ENCODE data around the gene SLC2A2.
"Not testable (repeated sequence)": the region's sequence is repeated elsewhere in the genome, so short reads cannot be mapped to it uniquely, and the experiment has no call there.

The SLC2A2 gene

DNA sequence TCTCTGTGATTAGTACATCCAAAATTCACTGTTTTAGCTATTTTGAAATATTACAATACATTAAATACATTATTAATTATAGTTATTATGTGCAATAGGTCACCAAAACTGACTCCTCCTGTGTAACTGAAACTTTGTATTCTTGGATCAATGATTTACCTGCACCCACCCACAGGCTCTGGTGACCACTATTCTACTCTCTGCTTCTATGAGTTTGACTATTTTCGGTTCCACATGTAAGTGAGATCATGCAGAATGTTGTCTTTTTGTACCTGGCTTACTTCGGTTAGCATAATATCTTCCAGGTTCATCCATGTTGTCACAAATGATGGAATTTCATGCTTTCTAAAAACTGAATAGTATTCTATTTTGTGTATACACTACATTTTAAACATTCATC lies 43.8 kb downstream of the SLC2A2 start:
- DNase-seq, result no peak

DNA sequence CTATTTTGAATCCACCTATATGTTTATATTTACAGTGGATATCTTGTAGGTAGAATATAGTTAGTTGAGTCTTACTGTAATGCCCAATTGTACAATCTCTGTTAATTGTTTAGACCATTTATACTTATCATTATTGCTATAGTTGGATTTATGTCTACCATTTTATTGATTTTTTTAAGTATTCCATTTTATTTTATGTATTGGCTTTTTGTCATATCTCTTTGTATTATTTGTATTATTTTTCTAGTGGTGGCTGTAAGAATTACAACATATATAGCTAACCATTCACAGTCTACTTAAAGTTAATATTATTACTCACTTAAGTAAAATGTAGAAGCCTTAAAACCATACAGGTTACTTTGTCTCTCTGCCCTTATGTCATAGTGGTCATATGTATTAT lies 46.1 kb downstream of the SLC2A2 start:
- DNase-seq, result no peak

DNA sequence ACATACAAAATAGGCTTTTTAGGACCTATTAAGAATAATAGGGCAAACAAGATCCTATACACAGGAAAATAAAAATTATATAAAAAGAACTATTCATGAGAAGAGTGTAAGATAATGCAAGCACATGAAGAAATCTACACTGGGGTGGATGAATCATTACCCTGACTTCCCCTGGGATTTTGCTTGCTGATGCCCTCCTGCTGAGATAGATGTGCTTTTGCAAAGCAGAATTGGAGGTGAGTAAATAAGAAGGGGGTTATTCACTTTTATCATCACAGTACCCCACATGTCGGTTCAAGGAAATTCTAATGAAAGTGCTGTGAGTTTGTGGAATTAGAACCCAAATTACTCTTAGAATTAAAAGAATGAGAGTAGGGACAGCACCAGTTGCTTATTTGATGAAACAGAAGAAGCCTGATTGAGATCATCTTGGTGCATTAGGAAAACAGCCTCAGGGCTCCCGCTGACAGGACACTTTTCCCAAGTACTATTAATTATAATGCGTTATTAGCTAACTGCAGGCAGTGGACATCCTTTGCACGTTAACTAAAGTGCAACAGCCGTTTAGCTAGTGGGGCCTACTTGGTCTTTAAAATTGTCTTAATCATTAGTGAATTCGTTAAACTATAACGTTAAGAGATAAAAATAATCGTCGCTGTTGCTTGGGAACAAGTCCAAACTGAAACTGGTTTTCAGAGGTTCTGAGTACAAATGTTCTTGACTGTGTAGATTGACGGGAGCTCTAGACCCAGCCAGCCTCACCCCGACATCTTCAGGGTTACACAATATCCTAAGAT lies 48.4 kb downstream of the SLC2A2 start:
- DNase-seq, result no peak

DNA sequence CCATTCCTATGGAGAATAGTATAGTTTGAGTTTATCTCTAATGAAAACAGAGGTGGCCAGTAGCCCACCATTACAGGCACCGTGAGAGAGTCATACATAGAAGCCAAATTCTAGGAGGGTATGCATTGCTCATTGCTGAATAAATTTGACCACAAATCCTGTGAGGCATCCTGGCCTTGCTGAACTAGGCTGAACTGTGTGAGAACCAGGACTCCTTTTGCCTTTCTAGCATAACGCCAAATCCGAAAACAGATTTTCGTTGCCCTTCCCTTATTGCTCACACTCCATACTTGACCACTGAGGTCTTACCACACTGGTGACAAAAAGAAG lies 50.4 kb downstream of the SLC2A2 start:
- DNase-seq, result no peak

DNA sequence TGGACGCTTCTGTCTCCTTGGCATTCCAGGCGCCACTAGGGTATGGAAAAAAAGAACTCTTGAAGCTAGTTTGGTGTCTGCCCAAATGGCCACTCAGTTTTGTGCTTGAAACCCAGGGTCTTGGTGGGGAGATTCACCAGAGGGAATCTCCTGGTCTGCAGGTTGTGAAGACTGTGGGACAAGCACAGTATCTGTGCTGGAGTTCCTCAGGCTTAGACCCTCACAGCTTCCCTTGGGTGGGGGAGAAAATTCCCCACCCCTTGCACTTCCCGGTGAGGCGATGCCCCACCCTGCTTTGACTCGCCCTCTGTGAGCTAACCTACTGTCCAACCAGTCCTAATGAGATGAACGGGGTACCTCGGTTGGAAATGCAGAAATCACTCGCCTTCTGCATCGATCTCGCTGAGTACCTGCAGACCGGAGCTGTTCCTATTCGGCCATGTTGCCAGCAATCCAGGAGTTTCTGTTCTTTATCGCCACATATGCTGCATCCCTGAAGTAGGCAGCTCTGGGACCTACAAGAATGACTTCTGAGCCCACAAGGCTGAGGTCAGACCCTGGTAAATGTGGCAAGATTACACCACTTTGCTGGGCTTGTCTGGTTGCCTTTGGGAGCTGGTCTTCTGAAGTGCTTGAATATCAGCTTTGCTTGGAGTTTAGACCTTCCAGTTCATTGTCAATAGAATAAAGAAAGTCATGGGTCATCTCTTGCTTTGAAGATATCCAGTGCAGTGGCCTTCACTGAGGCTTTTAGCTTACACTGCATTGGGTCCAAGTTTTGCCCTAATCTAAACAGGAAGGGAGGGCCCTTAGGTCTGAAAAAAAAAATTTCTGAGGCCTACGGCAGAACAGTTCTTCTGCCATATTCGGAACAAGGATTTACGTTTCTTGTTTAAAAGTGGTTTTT lies 51.0 kb downstream of the SLC2A2 start:
- DNase-seq, result no peak

DNA sequence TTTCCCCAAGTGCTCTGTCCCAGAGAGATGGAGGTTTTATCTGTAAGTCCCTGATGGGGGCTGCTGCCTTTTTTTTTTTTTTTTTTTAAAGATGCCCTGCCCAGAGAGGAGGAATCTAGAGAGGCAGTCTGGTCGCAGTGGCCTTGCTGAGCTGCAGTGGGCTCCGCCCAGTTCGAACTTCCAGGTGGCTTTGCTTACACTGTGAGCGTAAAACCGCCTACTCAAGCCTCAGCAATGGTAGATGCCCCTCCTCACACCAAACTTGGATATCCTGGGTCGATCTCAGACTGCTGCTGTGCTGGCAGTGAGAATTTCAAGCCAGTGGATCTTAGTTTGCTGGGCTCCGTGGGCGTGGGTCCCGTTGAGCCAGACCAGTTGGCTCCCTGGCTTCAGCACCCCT lies 51.6 kb downstream of the SLC2A2 start:
- no peak for DNase-seq

DNA sequence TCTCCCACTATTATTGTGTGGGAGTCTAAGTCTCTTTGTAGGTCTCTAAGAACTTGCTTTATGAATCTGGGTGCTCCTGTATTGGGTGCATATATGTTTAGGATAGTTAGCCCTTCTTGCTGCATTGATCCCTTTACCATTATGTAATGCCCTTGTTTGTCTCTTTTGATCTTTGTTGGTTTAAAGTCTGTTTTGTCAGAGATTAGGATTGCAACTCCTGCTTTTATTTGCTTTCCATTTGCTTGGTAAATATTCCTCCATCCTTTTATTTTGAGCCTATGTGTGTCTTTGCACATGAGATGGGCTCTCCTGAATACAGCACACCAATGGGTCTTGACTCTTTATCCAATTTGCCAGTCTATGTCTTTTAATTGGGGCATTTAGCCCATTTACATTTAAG lies 53.6 kb downstream of the SLC2A2 start:
- DNase-seq, result not testable (repeated sequence)

DNA sequence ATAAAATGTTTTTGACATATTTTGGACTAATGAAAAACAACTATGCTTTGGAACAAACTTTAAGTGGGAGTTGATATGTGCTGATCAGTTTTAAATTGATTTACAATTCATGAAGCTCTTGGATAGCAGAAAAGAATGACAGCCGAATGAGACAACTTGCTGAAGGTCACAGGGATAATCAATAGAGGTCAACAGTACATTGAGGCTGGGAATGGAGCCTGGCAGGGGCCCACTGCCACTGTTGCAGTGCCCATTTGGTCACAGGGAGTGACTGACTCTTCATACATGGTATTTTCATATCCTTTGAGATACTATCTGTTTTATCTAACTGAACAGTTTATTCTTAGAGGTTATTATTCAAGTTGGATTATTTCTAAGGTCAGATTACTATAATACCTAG lies 59.4 kb downstream of the SLC2A2 start:
- no peak for DNase-seq

DNA sequence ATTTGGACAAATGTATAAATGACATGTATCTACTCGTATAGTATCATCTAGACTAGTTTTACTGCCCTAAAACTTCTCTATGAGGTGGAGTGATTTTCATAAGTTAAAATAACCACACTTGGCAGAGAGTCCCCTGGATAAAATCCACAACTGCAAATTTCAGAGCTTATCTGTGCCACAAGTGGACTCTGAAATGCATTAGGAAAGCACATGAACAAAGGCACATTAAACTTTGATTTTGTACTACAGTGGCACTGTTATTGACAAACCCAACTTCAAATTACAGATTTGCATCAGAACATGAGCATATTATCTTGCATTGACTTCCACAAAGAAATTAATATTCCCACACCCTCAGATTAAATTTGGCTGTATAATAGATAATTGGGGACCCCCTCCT lies 60.0 kb downstream of the SLC2A2 start:
- no peak for DNase-seq

DNA sequence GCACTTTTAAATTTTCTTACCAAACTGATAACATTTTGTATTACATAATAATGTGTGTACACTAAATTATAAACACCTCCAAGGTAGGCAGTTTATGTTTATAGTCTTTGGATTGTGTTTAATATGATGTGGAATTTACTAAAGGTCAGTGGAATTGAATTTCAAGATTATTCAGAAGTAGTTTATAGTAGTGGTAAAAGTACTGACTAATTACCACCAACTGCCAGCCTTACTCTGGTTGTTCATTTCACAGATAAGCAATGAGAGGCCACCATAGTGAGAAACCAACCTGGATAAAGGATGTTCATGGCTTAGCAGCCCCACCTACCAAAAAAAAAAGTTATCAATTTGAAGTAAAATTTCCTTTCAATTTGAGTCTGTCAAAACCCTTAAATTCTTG lies 64.1 kb downstream of the SLC2A2 start:
- DNase-seq, result no peak

DNA sequence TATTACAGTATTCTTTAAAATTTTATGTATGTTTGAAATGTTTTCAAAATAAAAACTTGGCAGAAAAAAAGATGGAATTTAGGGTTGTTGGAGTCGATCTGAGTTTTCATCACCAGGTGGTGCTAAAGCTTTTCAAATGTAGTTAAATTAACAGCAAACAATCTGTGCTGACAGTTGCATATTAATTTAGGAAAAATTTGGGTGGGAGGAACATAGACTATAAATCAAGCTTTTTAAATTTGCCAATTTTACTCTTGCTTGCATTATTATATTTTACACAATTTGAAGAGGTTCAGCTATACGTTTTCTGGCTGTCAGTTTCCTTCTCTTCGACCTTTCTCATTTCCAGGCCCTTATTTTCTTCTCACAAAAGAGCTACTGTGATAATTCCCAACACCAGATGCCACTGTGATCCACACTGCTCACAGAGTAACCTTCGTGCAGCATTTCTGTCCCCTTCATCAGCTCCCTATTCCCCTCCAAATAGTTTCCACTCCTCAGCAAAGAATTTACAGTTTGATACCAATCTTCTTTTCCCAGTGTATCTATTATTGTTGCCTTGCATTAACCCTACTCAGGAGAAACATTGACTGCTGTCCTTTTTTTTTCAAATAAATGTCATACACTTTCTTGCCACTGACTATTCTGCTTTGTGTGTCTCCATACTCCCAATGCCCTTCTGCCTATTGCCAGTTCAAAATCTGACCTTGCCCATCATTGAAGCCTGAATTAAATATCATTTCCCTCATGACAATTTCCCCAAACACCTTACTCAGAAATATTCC lies 64.7 kb downstream of the SLC2A2 start:
- DNase-seq, result no peak

DNA sequence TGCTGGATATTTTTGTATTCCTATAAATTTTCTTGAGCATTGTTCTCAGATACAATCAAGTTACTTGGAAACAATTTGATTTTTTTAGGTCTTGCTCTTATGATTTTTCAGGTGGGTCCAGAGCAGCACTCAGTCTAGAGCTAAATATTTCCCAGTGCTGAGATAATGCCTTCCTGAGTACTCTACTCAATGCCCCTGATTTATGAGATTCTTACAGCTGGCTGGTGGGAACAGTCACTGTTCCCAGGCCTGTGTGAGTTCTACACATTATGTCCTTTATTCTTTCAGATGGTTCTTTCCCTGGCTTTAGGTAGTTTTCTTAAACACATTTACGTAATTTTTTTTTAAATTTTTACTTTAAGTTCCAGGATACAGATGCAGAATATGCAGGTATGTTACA lies 67.1 kb downstream of the SLC2A2 start:
- no peak for DNase-seq

DNA sequence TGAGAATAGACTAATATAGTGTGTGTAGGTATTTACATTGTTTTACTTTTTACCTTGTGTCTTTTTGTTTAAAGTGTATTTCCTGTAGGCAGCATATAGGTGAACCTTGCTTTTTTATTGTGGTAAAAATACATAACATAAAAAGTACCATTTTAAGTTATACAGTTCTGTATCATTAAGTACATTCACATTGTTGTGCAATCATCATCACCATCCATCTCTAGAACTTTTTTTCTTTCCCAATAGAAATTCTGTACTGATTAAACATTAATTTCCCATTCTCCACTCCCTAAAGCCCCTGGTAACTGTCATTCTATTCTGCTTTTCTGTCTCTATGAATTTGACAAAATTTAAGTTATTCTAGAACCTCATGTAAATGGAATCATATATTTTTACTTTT lies 69.9 kb downstream of the SLC2A2 start:
- no peak for DNase-seq

DNA sequence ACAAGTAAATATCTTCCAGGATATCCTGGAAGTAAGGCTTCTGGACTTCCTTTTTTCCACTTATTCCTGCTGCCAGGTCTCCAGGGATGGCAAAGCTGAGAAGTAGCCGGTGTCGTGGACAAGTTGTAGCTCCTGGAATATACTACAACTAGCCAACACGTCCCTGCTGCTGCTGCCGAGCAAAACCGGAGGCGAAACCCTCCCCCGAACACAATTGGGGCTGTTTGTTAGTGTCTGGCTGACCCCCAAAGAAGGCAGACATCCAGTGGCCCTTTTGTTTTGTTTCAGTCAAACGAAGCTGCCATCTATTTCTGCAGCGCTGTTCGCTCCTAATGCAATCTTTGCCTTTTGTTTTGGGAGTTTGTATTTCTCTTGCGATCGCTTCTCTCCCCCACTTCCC lies 72.8 kb downstream of the SLC2A2 start:
- no peak for DNase-seq

DNA sequence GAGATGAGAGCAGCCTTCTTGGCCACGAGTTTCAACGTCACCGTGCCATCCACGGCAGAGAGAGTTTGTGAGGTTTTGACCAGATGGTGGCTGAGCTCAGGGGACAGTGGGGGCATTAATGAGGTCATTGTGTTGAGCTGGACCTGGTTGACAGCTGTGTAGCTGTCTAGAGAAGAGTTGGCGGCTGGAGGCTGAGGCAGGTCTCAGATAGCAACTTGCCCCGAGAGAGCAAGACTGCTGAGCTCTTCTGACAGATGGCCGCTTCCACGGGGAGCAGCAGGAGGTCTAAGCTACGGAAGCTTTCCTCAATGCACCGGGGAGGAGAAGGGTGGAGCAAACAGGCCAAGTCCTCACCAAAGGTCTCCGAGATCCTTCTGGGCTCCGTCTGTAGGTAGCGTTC lies 73.3 kb downstream of the SLC2A2 start:
- no peak for DNase-seq

DNA sequence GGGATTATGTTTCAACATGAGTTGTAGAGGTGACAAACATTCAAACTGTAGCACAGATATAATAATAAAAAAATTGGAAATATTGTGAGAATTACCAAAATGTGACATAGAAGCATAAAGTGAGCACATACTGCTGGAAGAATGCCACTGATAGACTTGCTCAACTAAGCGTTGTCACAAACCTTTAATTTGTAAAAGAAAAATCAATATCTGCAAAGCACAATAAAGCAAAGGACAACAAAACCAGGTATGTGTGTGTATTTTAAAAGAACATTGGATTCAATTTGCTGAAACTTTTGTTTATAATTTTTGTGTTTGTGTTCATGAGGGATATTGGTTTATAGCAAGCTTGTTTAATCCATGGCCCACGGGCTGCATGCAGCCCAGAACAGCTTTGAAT lies 77.3 kb downstream of the SLC2A2 start:
- DNase-seq, result no peak

DNA sequence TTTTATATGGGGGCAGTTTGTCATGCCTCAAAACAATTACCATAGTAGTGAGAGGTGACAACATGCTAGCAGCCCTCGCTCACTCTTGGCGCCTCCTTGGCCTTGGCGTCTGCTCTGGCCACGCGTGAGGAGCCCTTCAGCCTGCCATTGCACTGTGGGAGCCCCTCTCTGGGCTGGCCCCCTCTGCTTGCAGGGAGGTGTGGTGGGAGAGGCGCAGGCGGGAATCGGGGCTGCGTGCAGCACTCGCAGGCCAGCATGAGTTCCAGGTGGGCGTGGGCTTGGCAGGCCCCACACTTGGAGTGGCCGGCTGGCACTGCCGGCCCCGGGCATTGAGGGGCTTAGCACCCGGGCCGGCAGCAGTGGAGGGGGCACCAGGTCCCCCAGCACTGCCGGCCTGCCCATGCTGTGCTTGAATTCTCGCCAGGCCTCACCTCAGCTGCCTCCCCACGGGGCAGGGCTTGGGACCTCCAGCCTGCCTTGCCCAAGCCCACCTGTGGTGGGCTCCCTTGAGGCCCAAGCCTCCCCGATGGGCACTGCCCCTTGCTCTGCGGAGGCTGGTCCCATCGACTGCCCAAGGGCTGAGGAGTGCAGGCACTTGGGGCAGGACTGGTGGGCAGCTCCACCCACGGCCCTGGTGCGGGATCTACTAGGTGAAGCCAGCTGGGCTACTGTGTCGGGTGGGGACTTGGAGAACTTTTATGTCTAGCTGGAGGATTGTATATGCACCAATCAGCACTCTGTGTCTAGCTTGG lies 79.3 kb downstream of the SLC2A2 start:
- no peak for DNase-seq
